ENCODE results near the gene REPIN1. TPM values are rescaled to one million over a fixed set of nuclear protein-coding genes. Genes with fewer than 3 reads are reported as not detected.

The REPIN1 gene
- total and polyA plus RNA-seq, 9 of the 15 experiments (the other 6 are each of a cell fraction or from before 2014, with no cell fraction given), result 8.1 to 283 (median 94.3) TPM

DNA sequence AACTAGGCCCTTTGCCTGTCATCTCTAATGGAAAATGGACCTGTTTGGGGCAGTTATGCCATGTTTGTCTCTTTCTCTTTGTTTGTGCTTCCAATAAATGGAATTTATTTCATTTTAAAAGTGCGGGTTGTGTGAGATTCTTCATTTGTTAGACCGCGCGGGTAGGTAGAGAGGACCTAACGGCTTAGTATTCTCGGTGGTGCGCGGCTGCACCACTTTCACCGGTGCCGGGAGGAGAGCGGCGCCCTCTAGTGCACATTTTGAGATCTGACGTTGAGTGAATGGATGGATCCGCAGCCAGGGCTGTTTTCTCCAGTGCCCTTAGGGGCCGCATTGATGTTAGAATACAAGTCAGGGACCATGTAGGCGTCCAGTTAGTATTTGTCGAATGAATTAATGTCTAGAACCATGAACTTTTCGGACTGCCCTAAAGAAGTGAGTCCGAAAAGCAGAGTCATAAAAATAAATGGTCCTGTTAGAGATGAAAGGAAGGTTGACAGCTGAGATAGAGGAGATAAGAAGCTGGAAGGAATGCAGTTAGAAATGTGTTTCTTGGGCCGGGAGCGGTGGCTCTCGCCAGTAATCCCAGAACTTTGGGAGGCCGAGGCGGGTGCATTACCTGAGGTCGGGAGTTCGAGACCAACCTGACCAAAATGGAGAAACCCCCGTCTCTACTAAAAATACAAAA lies 52.5 kb downstream of the REPIN1 start (continued):
- TF ChIP-seq MAX (CRISPR knock-in tag; IDR thresholded peaks at IDR 0.05) (no peak), CGGBP1 (CRISPR knock-in tag; IDR thresholded peaks at IDR 0.05) (no peak), MYBL2 (IDR thresholded peaks at IDR 0.05; ENCODE audit: low read depth) (peak; percentile 50; the same call in 1 of the 2 replicates), MYBL2 (CRISPR knock-in tag; IDR thresholded peaks at IDR 0.05; ENCODE audit: borderline replicate concordance) (no peak), JUN (IDR thresholded peaks at IDR 0.05; ENCODE audit: borderline replicate concordance, low read depth, low read length) (peak; percentile 57; the same call in 1 of the 2 replicates), JUN (CRISPR knock-in tag; IDR thresholded peaks at IDR 0.05; ENCODE audit: borderline replicate concordance) (peak; percentile 30; the same call in 1 of the 2 replicates), ZNF354B (CRISPR knock-in tag; IDR thresholded peaks at IDR 0.05) (no peak), ZNF316 (IDR thresholded peaks at IDR 0.05) (no peak), RAD51 (IDR thresholded peaks at IDR 0.05; ENCODE audit: borderline replicate concordance, low read depth) (peak; percentile 28), ZC3H11A (IDR thresholded peaks at IDR 0.05; ENCODE audit: low read depth, low read length) (0 out of 2 replicates have a peak, but pooled peaks have one; percentile 6), SMARCA4 (IDR thresholded peaks at IDR 0.05) (0 out of 2 replicates have a peak, but pooled peaks have one; percentile 12), SIN3B (IDR thresholded peaks at IDR 0.05; ENCODE audit: low read depth) (no peak), ZBTB33 (CRISPR knock-in tag; IDR thresholded peaks at IDR 0.05) (no peak), FOXK1 (CRISPR knock-in tag; IDR thresholded peaks at IDR 0.05; ENCODE audit: borderline replicate concordance) (no peak), SLC30A9 (CRISPR knock-in tag; IDR thresholded peaks at IDR 0.05) (no peak), FOXK2 (conservative IDR thresholded peaks at IDR 0.05 in 1 of 2, IDR thresholded peaks at IDR 0.05 in 1 of 2; ENCODE audit: low read depth in 2 of 2) (peak; percentile 47 to 48; a peak in 1 of 4 replicates), NEUROD1 (IDR thresholded peaks at IDR 0.05; ENCODE audit: borderline replicate concordance, low read depth, low read length, partially characterized antibody) (peak; percentile 60), TAL1 (IDR thresholded peaks at IDR 0.05) (no peak), SMARCB1 (IDR thresholded peaks at IDR 0.05; ENCODE audit: insufficient read length, low read depth) (no peak), ZFPM2 (CRISPR knock-in tag; IDR thresholded peaks at IDR 0.05) (no peak), FOXP1 (CRISPR knock-in tag; IDR thresholded peaks at IDR 0.05) (no peak; the same call in 1 of the 2 replicates)
- TF ChIP-seq, protein P1, sequence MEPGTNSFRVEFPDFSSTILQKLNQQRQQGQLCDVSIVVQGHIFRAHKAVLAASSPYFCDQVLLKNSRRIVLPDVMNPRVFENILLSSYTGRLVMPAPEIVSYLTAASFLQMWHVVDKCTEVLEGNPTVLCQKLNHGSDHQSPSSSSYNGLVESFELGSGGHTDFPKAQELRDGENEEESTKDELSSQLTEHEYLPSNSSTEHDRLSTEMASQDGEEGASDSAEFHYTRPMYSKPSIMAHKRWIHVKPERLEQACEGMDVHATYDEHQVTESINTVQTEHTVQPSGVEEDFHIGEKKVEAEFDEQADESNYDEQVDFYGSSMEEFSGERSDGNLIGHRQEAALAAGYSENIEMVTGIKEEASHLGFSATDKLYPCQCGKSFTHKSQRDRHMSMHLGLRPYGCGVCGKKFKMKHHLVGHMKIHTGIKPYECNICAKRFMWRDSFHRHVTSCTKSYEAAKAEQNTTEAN (CRISPR knock-in tag; IDR thresholded peaks at IDR 0.05), result no peak; the same call in 1 of the 2 replicates

All from K562 (cell line).